ENCODE results near the gene DAPK2.
"Not testable (repeated sequence)": the region's sequence is repeated elsewhere in the genome, so short reads cannot be mapped to it uniquely, and the experiment has no call there.

The DAPK2 gene

DNA sequence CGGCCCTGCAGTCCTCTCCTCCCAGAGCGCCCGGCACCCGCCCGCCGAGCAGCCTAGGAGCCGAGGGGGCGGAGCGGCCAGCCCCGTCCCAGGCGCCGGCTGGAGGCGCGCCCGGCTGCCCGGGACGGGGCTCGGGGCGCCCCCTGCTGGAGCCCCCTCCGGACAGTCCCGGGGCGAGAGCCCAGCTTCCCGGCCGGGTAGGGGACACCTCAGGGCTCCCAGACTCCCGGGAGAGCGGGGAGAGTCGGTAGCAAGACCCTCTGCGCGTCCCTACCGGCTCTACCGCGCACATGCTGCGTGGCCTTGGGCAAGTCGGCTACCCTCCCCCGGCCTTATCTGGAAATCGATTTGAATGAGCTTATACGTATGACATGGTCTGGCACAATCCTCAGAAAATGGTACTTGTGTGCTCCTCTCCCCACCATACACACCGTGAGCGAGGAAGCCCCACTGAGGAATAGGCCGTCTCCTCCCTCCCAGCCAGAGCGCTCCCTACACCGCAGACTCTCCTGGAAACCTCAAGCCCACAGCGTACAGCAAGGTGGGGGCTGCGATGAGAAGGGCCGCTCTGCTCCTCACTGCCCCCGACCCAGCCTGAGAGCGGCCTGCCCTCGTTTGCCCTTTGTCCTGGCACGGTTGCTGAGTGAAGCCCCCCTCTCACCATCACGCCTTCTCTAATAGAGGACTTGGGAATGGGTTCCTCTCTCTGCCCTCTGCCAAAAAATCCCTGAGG is at the start of gene DAPK2:
TSS of gene DAPK2 (minus strand) at position 65 of the 733 bp plus-strand sequence. CDS start 6,224 bp downstream, outside the sequence.
- peak; percentile 80 for DNase-seq

DNA sequence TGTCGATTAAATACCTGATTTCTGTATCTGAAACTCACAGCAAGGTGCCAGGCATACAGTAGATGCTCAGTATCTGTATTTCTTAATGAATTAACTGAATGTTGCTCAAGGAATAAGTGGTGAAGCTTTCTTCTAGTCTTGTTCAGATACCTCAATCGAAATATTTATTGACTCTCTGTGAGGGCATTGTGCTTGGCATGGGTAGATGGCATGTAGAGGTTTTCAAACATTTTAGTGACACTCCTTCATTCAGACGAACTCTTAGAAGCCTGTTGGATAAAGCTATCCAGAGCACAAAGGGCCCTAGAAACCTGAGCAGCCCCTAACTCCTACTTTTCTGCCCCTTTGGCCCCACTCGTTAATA is 49.1 kb upstream of the DAPK2 start:
- DNase-seq = no peak

DNA sequence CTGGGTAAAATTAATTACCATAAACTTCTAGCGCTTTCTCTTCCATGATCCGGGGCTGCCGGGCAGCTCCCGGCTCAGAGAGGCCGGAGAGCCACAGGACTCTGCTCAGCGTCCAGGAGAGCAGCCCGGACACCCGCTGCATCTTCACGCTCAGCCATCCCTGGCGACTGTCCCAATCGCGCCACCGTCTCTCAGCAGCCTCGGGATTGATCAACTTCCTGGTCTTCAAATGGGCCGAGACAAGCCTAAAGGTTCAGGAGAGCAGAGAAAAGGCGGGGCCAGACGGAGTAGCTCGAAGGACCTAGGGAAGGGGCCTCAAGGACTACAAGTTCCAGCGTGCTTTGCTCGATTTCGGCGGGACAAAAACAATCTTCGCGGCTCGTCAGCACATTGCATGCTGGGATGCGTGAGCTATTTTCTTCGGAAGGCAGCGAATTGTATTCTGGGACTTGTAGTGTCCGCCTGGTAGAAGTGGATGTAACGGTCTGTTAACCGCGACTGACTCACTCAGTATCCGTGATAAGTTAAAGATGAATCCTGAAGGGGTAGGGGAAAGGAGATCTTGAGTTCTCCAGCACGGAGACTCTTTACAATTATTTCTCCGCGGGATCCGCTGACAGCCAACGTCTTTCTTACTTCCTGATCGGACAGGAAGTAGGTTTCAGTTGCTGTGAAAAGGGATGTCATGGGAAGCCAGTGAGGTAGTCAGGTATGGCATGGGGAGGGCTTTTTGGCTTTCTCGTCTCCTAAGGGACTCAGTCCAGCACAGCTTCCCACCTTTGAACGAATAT is 47.5 kb upstream of the DAPK2 start, which contains the start of gene CIAO2A:
TSS of gene CIAO2A (minus strand) at position 212 of the 791 bp plus-strand sequence. CDS start at position 142, 70 bp downstream.
- DNase-seq = peak; percentile 83

DNA sequence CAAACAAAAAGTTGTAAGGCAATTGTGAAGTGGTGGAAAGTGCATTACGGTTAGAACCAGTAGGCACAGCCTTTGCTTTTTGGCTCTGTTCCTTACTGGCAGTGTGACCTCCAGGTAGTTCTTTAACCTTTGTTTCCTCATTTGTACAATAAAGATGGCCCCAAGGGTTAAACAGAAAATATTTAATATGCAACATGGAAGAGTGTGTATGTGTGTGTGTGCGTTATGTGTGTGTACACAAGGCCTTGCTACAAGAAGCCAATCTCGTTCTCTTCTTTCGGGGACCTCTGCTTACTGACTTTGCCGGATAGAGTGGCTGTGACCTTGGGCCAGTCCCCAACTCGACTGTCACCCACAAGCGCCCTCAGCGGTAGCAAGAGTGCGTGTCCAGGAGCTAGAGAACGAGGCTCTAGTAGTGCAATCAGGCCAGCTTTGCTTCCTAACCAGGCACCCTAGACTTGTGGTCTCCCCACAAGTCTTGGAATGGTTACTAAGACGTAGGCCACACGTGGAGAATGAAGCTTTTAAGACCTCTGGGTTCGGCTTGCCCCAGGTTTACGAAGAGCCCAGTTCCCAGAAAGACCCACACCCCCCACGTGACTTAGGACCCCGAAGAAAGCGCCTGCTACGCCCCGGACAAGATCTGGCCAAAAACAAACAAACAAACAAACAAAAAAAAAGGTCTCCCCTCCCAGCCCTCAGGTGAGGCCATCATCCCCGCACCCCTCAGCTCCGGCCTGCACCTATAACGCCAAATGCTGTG is 46.8 kb upstream of the DAPK2 start:
- peak; percentile 39 for DNase-seq

DNA sequence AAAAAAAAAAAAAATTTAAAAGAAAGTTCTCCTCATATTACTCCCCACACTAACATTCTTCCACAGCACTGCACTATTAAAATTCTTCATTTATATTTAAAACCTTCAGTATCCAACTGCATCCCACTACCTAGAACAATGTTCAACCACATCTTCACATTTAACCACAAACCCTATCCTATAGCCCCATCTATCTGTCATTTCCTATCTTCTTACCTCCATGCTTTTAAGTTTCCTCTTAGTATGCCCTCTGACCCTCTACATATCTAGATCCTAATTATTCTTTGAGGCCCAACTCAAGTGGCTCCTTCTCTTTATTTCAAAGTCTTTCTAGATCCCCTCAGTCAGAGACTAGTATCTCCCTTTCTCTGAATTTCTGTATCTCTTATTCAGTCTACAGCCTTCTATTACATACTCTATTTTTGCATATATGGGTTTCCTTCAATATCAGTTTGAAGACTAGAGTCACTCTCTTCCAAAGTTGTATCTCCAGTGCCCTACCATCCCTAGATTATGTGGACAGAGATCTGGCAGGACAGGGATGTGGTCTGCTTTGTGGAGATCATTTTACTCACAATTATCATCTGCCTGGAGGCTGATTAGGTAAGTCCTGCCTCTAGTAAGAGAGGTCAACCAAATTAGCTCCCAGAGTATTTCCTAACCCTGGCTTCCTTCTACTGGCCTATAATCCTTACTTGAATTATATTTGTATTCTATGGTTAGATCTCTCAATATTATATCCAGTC is 46.0 kb upstream of the DAPK2 start:
- no peak for DNase-seq

DNA sequence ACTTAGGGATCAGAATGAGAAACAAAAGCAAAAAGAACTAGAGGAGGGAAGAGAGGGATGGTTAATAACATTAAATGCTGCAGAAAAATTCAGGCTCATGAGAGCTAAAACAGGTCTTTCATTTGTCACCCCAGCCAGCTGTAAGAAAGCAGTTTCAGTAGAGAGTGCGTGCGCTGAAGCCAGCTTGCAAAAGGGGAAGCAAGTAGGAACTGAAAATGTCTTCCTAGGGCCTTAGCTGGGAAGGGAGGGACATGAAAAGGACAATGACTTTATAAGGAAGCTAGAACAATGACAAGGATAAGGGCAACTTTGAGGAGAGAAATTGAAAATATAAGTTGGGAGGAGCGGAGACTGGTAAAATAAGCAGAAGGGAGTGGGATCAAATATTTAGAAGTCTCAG is 44.2 kb upstream of the DAPK2 start:
- DNase-seq = no peak

DNA sequence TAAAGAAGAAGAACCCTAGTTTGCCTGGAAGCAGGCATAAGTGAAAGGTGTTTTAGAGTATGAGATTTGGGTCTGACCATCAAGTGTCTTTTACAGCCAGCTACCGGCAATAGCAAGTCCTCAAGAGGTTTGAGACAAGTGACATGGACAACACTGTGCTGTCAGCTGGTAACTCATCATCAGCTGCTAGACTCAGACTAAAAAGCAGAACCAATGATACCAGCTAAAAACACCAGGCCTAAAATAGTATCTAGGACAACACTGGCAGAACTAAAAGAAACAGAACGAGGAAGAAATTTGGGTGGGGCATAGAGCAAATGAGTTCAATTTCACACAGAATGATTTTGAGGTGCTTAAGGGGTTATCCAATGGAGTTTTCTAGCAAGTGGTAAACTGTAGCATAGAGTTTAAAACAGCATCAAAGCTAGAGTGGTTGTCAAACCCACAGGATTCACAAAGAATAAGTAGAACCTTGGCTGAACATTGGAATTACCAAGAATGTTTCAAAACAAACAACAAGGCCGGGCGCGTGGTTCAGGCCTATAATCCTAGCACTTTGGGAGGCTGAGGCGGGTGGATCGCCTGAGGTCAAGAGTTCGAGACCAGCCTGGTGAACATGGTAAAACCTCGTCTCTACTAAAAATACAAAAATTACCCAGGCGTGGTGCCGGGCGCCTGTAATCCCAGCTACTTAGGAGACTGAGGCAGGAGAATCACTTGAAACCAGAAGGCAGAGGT is 43.4 kb upstream of the DAPK2 start:
- DNase-seq = no peak

DNA sequence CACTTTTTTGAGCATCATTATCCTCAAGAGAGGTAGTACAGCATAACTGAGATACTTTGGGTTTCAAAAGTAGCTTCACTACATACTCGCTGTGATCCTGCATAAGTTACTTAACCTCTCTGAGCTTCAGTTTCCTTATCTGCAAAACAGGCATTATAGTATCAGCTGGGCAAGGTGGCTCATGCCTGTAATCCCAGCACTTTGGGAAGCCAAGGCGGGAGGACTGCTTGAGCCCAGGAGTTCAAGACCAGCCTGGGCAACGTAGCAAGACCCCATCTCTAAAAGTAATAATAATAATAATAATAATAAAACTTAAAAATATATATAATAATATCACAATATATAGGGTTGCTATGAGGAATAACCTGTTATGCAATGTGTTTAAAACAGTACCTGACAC is 36.5 kb upstream of the DAPK2 start:
- no peak for DNase-seq

DNA sequence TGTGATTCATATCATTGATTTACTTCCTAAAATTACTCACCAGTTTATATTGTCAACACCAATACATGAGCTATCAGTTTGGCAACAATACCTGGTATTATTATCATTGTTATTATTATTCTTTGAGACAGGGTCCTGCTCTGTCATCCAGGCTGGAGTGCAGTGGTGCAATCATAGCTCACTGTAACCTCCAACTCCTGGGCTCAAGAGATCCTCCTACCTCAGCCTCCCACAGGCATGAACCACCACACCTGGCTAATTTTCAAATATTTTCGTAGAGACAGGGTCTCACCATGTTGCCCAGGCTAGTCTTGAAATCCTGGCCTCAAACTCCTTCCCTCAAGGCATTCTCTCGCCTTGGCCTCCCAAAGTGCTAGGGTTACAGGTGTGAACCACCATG is 27.2 kb upstream of the DAPK2 start:
- DNase-seq = not testable (repeated sequence)

DNA sequence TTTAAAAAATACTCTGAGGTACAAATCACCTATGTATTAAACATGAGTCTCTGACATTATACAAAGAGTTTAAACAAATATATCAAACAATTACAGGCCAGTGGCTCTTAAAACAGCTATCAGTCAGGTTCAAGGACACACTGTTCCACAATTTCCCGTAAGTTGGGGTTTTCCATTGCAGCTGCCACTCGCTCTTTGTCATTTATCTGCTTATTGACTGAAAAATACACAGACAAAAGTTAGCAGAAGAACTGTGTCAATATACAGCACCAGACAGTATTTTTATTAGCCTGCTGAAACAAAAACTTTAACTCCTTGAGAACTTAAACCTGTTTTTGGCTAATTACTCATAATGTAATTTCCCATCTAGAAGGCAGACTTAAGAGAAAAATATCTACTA is 26.5 kb upstream of the DAPK2 start:
- no peak for DNase-seq

DNA sequence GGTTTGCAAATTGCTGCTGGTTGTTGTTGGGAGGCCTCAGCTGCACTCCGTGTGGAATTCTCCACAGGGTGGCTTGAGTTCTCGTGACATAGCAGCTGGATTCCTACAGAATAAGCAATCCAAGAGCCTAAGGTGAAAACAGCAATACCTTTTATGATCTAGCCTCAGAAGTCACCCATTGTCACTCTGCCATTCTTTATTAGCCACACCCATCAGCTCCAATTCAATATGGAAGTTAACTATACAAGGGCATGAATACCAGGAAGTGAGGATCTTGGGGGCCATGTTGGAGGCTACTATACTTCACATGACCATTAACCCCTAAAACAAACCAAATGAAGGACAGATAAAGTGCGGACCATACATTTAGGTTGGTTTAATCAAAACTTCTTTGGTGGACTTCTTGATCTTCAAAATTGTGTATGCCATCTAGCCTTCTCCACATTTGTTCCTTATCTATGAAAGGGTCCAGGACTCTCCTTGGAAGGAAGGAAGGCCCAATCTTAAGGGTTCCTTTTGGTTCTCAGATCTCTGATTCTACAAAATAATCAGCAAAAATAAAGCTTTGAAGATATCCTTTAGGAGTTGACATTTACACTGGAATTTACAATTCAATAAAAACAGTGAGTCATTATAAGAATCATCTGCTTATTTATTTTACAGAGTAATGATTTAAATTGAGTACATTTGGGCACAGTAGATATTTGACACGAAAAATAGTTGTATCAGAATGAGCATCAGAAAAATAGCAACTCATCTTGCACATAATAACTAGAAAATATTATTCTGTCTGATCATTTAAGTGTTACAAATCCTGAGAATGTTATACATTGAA is 25.9 kb upstream of the DAPK2 start:
- DNase-seq = no peak

DNA sequence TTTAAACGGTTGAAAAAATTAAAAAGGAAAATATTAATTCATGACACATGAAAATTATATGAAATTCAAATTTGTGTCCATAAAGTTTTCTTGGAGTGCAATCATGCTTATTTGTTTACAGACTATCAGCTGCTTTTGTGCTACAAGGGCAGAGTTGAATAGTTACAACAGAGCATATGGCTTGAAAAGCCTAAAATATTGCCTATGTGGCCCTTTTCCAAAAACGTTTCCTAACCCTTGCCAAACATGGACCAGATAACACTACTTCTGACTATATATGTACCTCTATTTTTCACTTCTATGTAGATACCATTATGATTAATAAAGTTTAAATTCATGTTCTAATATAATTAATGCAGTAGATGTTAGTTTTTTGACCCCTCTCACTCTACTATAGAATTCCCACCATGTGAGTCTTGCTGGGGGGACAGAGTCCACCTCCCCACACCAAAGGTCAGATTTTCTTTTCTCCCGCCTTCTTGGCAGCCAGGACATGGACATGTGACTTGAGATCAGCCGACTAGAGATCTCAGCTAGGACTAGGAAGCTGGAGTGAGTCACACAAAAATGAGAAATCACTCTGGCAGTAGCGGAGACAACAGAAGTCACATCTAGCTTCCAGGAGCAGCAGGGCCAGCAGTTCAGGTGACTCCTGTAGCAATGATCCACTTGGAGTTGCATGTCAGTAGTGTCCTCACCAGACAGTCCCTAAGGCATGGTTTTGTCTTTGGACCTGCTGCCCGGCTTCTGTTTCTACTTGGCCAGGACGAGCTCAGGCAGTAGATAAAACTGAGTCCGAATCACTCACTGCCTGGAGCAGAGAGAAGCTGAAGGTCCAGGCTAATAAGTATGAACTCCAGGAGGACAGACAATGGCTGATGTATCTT is 24.9 kb upstream of the DAPK2 start:
- no peak for DNase-seq

DNA sequence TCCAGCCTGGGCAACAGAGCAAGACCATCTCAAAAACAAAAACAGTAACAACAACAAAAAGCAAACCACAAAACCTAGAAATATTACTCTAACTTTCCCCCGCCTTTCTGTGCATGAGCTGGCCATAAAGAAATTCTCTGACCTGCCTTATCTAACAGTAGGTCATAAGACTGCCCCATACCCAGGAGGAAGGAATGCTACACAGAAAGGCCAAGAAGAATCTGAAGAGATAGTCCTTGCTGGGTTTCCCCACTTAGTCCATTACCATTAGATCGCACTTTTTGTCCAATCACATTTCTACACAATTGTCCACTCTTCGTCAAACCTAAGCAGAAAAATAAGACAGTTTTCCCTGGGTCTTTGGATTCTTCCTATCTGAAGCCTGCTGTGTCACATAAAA is 23.8 kb upstream of the DAPK2 start:
- no peak for DNase-seq

DNA sequence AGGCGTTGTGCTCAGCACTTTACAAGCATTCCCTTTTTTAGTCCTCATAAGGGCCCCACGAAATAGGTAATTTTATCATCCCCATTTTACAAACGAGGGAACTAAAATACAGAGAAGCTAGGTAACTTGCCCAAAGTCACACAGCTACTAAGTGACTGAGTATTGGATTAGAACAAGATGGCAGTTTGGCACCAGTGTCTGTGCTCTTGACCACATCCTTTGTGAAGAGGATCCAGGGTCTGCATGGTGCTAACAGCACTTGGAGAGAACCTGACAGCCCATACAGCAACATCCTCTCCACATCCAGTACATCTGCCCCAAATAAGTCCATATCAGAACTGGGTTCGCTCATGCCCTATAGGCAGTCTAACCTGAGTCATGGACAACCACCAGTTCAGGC is 21.8 kb upstream of the DAPK2 start:
- no peak for DNase-seq

DNA sequence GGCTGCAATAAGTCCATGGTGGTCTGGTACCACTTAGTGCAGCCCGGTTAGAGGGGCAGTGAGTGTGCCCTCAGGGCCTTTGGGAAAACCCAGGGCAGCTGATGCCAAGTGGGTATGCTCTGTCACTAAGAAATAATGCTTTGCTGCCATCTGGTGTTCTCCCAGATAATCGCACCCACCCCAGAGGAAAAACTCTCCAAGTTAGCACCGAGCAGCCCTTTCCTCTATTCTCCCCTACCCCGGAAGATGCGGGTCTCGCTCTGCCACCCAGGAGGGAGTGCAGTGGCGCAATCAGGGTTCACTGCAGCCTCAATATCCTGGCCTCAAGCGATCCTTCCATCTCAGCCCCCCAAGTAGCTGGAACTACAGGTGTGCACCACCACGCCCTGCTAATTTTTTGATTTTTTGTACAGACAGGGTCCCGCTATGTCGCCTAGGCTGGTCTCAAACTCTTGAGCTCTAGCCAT is 21.3 kb upstream of the DAPK2 start:
- DNase-seq = peak; percentile 69

DNA sequence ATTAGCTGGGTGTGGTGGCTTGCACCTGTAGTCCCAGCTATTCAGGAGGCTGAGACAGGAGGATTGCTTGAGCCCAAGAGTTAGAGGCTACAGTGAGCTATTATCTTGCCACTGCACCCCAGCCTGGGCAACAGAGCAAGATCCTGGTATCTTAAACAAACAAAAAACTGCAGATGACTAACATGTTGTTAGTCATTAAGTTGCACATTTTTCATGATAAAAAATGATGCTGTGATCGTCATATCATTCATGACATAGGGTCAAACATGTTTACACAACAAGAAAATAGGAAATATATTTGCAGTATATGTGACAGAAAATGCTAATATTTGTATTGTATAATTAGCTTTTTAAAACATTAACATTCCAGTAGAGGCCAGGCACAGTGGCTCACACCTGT is 20.2 kb upstream of the DAPK2 start:
- DNase-seq = no peak

DNA sequence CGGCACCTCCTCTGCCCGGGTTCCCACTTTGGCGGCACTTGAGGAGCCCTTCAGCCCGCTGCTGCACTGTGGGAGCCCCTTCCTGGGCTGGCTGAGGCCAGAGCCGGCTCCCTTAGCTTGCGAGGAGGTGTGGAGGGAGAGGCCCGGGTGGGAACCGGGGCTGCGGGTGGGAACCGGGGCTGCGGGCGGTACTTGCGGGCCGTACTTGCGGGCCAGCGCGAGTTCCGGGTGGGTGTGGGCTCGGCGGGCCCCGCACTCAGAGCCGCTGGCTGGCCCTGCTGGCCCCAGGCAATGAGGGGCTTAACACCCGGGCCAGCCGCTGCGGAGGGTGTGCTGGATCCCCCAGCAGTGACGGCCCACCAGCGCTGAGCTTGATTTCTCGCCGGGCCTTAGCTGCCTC is 14.4 kb upstream of the DAPK2 start:
- DNase-seq = no peak

DNA sequence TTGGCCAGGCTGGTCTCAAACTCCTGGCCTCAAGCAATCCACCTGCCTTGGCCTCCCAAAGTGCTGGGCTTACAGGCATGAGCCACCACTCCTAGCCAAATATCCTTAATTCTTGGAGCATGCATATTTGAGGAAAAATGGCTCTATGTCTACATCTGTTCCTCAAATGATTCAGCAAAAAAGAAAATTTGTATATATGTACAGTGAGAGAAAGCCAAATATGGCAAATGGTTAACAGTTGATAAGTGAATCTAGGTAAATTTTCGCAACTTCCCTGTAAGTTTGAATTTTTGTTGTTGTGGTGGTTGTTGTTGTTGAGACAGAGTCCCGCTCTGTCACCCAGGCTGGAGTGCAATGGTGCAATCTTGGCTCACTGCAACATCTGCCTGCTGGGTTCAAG is 12.8 kb upstream of the DAPK2 start:
- DNase-seq = not testable (repeated sequence)

DNA sequence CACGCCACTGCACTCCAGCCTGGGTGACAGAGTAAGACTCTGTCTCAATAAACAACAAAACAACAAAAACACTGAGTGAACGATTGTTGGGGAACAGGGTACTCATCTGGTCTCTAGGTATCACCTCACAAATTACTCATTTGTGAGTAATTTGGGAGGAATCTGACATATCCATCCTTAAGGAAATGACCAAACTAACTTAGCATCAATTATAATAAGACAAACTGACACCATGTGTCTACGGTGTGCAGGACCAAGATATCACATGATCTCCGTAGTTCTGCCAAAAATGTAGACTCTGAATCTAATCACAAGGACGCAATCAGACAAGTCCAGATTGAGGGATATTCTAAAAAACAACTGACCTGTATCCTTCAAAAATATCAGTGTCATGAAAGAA is 12.0 kb upstream of the DAPK2 start:
- DNase-seq = no peak

DNA sequence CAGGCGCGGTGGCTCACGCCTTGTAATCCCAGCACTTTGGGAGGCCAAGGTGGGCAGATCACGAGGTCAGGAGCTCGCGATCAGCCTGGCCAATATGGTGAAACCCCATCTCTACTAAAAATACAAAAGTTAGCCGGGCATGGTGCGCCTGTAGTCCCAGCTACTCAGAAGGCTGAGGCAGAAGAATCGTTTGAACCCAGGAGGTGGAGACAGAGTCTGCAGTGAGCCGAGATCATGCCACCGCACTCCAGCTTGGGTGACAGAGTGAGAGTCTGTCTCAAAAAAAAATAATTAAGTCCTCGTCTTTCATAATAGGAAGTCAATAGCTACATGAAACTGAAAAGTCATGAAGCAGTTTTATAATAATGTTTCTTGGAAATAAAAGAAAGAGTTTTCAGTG is 7.4 kb upstream of the DAPK2 start:
- not testable (repeated sequence) for DNase-seq

Measured in activated T-cell treated with anti-CD3 and anti-CD28 coated beads, Interleukin-2, amount 50 U/mL, for 1 hour (primary cell).